Posterior vena cava (tissue), 2 donors: ENCODE data around the gene CYP4F3. TPM values are rescaled to one million over a fixed set of nuclear protein-coding genes. Genes with fewer than 3 reads are reported as not detected.

Experiments
- DNase-seq: peaks from one replicate; pipeline ENCODE4 v3.0.0-alpha.2; 2020; ENCODE audit warnings: low spot score
- intact Hi-C, 2 donors: fragments of 100-400 bp; cut with DNase I; formaldehyde crosslinking; loops; one replicate each; pipeline versions ENCODE4 v1.14.1 to v1.14.2; 2022 to 2023
- total RNA-seq, 2 donors: library from RNA; stranded (reverse); fragmentation: NEBNext Ultra II Directional; extraction: Animal tissue kit (Norgen Biotek cat#: 25700); gene quantifications; one replicate each; pipeline ENCODE4 v1.2.1, GENCODE V29; 2021
- donor health status: DM: yes; HTN: yes; CAD: no.
- donor health status: DM: yes; HTN: yes; CAD: no.

The CYP4F3 gene
- total RNA-seq, 2 donors from 2014 or later, result 0.29 to 0.79 TPM

GRCh38 chr19:15701757-15702533 lies 61.2 kb downstream of the CYP4F3 start:
- DNase-seq, result no peak
- intact Hi-C loops, result no loop called here

- peak; percentile 93 for DNase-seq
- intact Hi-C loops, result no loop called here
Measured at GRCh38 chr19:15702534-15702930, 61.8 kb downstream of the CYP4F3 start.

Other genes with a start within 250 kb of the CYP4F3 start
- gene AKAP8L, start 221.9 kb upstream of the CYP4F3 start, total RNA-seq, result 10 to 100 TPM; 52.6 to 65.7 TPM
- gene WIZ, start 190.9 kb upstream of the CYP4F3 start, total RNA-seq, result 10 to 100 TPM; 33.2 to 44.2 TPM
- 1 to 10 TPM; 2.3 to 3.7 TPM for gene RASAL3, start 176.4 kb upstream of the CYP4F3 start, total RNA-seq
- not detected for gene PGLYRP2, start 161.4 kb upstream of the CYP4F3 start, total RNA-seq
- not detected for gene CYP4F22, start 132.4 kb upstream of the CYP4F3 start, total RNA-seq
- gene CYP4F8, start 25.7 kb upstream of the CYP4F3 start, total RNA-seq, result not detected
- 1 to 10 TPM; 2.6 to 7.6 TPM for gene CYP4F12, start 32.2 kb downstream of the CYP4F3 start, total RNA-seq
- not detected for gene OR10H2, start 87.1 kb downstream of the CYP4F3 start, total RNA-seq
- gene OR10H3, start 97.1 kb downstream of the CYP4F3 start, total RNA-seq, result not detected
- gene OR10H5, start 146.8 kb downstream of the CYP4F3 start, total RNA-seq, result not detected
- gene OR10H1, start 174.8 kb downstream of the CYP4F3 start, total RNA-seq, result under 1 TPM; 0.05 to 0.09 TPM